ENCODE measurements around the gene SPSB4.

GRCh38 chr3:141114179-141114745, 63.1 kb downstream of the SPSB4 start:
- no peak for TF ChIP-seq ATF3 (IDR thresholded peaks at IDR 0.05; ENCODE audit: borderline replicate concordance, extremely low read depth, low read depth, low read length)
- TF ChIP-seq NR2C1 (IDR thresholded peaks at IDR 0.05), result no peak
- TF ChIP-seq SMC3 (IDR thresholded peaks at IDR 0.05; ENCODE audit: borderline replicate concordance, low read length), result no peak
- TF ChIP-seq MLLT1 (IDR thresholded peaks at IDR 0.05), result no peak
- TF ChIP-seq TAF1 (IDR thresholded peaks at IDR 0.05; ENCODE audit: borderline replicate concordance, low read depth, low read length), result no peak
- TF ChIP-seq SMAD1 (IDR thresholded peaks at IDR 0.05; ENCODE audit: low read depth, partially characterized antibody), result no peak
- no peak for TF ChIP-seq POLR2A (IDR thresholded peaks at IDR 0.05; ENCODE audit: low read depth, low read length)
- TF ChIP-seq SIN3A (IDR thresholded peaks at IDR 0.05; ENCODE audit: low read depth, low read length), result no peak

Data from GM12878 (cell line).